Peyer's patch (tissue), 4 donors: Measurements from ENCODE around the gene STIP1.
A peak's percentile ranks its signal among the peaks of the same experiment; 100 is the strongest.

Experiments used
- POLR2A ChIP-seq, 2 donors: fragments of 450-650 bp; IDR thresholded peaks; one replicate each; pipeline ENCODE4 v1.5.1; 2017; ENCODE audit warnings: antibody characterized with exemption in 2 of 2, mild to moderate bottlenecking in 2 of 2, moderate library complexity in 2 of 2
- TF ChIP-seq, protein P1 (sequence below), 6 experiments: fragments of 450-650 bp in 4 of 6; fragments of 200-600 bp in 2 of 6; sonication (generic) in 1 of 6; IDR thresholded peaks; one replicate each; pipeline ENCODE4 v1.5.1; 2017 to 2019; ENCODE audit warnings: antibody characterized with exemption in 6 of 6, mild to moderate bottlenecking in 3 of 6, moderate library complexity in 1 of 6

DNA sequence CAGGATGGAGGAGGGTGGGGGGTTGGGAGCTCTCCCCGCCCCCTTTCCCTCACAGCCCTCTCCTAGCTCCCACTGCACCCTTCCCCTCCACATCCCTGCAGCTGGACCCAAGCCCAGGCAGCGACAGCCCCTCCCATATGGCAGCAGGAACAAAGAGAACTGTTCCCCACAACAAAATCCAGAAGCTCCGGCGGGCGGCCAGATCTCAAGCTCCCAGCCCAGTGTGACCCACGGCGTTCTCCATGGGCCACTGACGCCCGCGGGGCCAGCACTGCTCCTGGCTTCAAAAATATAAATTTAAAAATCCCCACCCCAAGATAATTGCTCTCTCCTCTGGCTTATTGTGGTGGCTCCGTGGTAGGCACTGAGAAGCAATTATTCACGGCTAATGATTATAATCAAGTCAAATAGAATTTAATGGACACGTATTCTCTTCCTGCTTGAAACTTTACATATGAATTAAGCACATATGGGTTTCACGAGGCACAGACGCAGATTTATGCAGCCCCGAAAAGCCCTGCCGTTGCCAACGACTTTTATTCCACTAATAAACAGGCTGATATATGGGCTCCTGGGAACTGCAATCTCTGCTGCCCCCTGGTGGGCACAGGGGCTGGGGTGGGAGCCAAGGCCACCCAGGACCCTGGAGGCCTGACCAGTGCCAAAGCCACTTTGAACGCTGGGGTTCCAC lies 37.6 kb upstream of the STIP1 start:
- TF ChIP-seq, protein P1, sequence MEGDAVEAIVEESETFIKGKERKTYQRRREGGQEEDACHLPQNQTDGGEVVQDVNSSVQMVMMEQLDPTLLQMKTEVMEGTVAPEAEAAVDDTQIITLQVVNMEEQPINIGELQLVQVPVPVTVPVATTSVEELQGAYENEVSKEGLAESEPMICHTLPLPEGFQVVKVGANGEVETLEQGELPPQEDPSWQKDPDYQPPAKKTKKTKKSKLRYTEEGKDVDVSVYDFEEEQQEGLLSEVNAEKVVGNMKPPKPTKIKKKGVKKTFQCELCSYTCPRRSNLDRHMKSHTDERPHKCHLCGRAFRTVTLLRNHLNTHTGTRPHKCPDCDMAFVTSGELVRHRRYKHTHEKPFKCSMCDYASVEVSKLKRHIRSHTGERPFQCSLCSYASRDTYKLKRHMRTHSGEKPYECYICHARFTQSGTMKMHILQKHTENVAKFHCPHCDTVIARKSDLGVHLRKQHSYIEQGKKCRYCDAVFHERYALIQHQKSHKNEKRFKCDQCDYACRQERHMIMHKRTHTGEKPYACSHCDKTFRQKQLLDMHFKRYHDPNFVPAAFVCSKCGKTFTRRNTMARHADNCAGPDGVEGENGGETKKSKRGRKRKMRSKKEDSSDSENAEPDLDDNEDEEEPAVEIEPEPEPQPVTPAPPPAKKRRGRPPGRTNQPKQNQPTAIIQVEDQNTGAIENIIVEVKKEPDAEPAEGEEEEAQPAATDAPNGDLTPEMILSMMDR (IDR thresholded peaks at IDR 0.05), result peak; percentile 73 to 89 (median 82)
- TF ChIP-seq POLR2A (IDR thresholded peaks at IDR 0.05), result no peak
